ENCODE data around the gene SAMD4B.

- TF ChIP-seq CTCF (IDR thresholded peaks at IDR 0.05) (no peak), POLR2A (IDR thresholded peaks at IDR 0.05) (no peak)
These were observed 35.4 kb downstream of the SAMD4B start for GRCh38 chr19:39377373-39378362.
